ENCODE data around the gene MT1E. TPM values are rescaled to one million over a fixed set of nuclear protein-coding genes. Genes with fewer than 3 reads are reported as not detected.

Gene MT1E
- total and polyA plus RNA-seq, 2 of the 8 experiments (the other 6 are each of a cell fraction or from before 2014, with no cell fraction given), result 7.9 to 117 TPM

- TF ChIP-seq CHD7 (IDR thresholded peaks at IDR 0.05; ENCODE audit: insufficient replicate concordance, low read length) (no peak), CBX8 (IDR thresholded peaks at IDR 0.05; ENCODE audit: borderline replicate concordance, low read depth, low read length) (no peak), E2F6 (IDR thresholded peaks at IDR 0.05) (no peak), GABPA (IDR thresholded peaks at IDR 0.05; ENCODE audit: borderline replicate concordance, insufficient read depth, low read length) (no peak), CREB1 (IDR thresholded peaks at IDR 0.05) (no peak), SP1 (IDR thresholded peaks at IDR 0.05; ENCODE audit: low read depth, low read length) (no peak), CTBP2 (IDR thresholded peaks at IDR 0.05; ENCODE audit: borderline replicate concordance, insufficient read depth, insufficient read length, low read length) (no peak), RNF2 (IDR thresholded peaks at IDR 0.05; ENCODE audit: borderline replicate concordance, low read depth, low read length, missing control alignments, poor library complexity, severe bottlenecking) (no peak), CBX5 (IDR thresholded peaks at IDR 0.05; ENCODE audit: low read depth, low read length) (no peak)
Measured at GRCh38 chr16:56649271-56649670, 23.7 kb downstream of the MT1E start (continued).
